ENCODE data around the gene FLOT1. TPM values are rescaled to one million over a fixed set of nuclear protein-coding genes. Genes with fewer than 3 reads are reported as not detected.

Gene FLOT1
- total RNA-seq, 2 experiments from 2014 or later = 31.6 TPM

GRCh38 chr6:30775104-30775503, 32.6 kb upstream of the FLOT1 start:
- ChIA-PET CTCF (no interaction called here), POLR2A (interaction anchor here (0.7 kb wide), 1 partner anchor 14 kb away, joined by 4 read pairs; no protein-coding TSS in a partner anchor)
- Histone ChIP-seq H3K36me3 (ENCODE audit: insufficient read depth, low read length) (no peaks in the 10 kb centered on the region), H3K27me3 (ENCODE audit: control insufficient read depth in 1 of 2, insufficient read depth in 2 of 2, low read length in 2 of 2) (no peaks in the 10 kb centered on the region), H3K4me1 (ENCODE audit: insufficient read depth, low read length) (peaks cover 18% of the 10 kb centered on the region), H3K4me3 (ENCODE audit: low read length) (no peak overlapping the region), H3K27ac (ENCODE audit: low read depth in 1 of 2, low read length in 2 of 2) (no peak overlapping the region), H3K9me3 (ENCODE audit: control insufficient read depth in 1 of 2, insufficient read depth in 1 of 2, low read length in 2 of 2) (no peaks in the 10 kb centered on the region)
- H3K27me3 Mint-ChIP-seq = no peaks in the 10 kb centered on the region
- peaks cover 63% of the 10 kb centered on the region for H3K4me1 Mint-ChIP-seq (ENCODE audit: low read depth)
- no peak overlapping the region for H3K4me3 Mint-ChIP-seq
- H3K9me3 Mint-ChIP-seq = no peaks in the 10 kb centered on the region
- ATAC-seq (ENCODE audit: poor library complexity) = no peak
- no peak for TF ChIP-seq CTCF (IDR thresholded peaks at IDR 0.05)
- no peak for DNase-seq
- no peak overlapping the region for H3K27ac Mint-ChIP-seq
- intact Hi-C loops (cut with DNase I, micrococcal nuclease) = no loop called here
- no peaks in the 10 kb centered on the region for H3K36me3 Mint-ChIP-seq (ENCODE audit: low read depth)

GRCh38 chr6:30774701-30775100, 32.2 kb upstream of the FLOT1 start:
- ATAC-seq (ENCODE audit: poor library complexity) = no peak
- Mint-ChIP-seq H3K4me3 (no peak overlapping the region), H3K9me3 (no peaks in the 10 kb centered on the region), H3K4me1 (ENCODE audit: low read depth) (peaks cover 63% of the 10 kb centered on the region), H3K27ac (no peak overlapping the region), H3K36me3 (ENCODE audit: low read depth) (no peaks in the 10 kb centered on the region), H3K27me3 (no peaks in the 10 kb centered on the region)
- no peak overlapping the region for H3K4me3 ChIP-seq (ENCODE audit: low read length)
- no peaks in the 10 kb centered on the region for H3K27me3 ChIP-seq (ENCODE audit: control insufficient read depth in 1 of 2, insufficient read depth in 2 of 2, low read length in 2 of 2)
- H3K9me3 ChIP-seq (ENCODE audit: control insufficient read depth in 1 of 2, insufficient read depth in 1 of 2, low read length in 2 of 2) = no peaks in the 10 kb centered on the region
- POLR2A ChIA-PET = no interaction called here
- H3K36me3 ChIP-seq (ENCODE audit: insufficient read depth, low read length) = no peaks in the 10 kb centered on the region
- intact Hi-C loops (cut with DNase I, micrococcal nuclease) = no loop called here
- H3K27ac ChIP-seq (ENCODE audit: low read depth in 1 of 2, low read length in 2 of 2) = no peak overlapping the region
- no peak for DNase-seq
- TF ChIP-seq CTCF (IDR thresholded peaks at IDR 0.05) = no peak
- CTCF ChIA-PET = no interaction called here
- peaks cover 20% of the 10 kb centered on the region for H3K4me1 ChIP-seq (ENCODE audit: insufficient read depth, low read length)

GRCh38 chr6:30770592-30770991, 28.1 kb upstream of the FLOT1 start:
- no peak overlapping the region for H3K27ac ChIP-seq (ENCODE audit: low read depth in 1 of 2, low read length in 2 of 2)
- Mint-ChIP-seq H3K9me3 (no peaks in the 10 kb centered on the region), H3K4me1 (ENCODE audit: low read depth) (peaks cover 67% of the 10 kb centered on the region), H3K27me3 (no peaks in the 10 kb centered on the region), H3K27ac (no peak overlapping the region), H3K36me3 (ENCODE audit: low read depth) (no peaks in the 10 kb centered on the region), H3K4me3 (no peak overlapping the region)
- ChIA-PET CTCF (interaction anchor here (1.5 kb wide), 1 partner anchor 92 kb away, joined by 6 read pairs; no protein-coding TSS in a partner anchor), POLR2A (interaction anchor here (1.2 to 2.5 kb wide), 7 partner anchors 11 to 58 kb away, joined by 3 to 24 read pairs (median 5); no protein-coding TSS in a partner anchor)
- intact Hi-C loops (cut with DNase I, micrococcal nuclease) = no loop called here
- H3K4me1 ChIP-seq (ENCODE audit: insufficient read depth, low read length) = peaks cover 39% of the 10 kb centered on the region
- H3K36me3 ChIP-seq (ENCODE audit: insufficient read depth, low read length) = no peaks in the 10 kb centered on the region
- no peak for ATAC-seq (ENCODE audit: poor library complexity)
- TF ChIP-seq CTCF (IDR thresholded peaks at IDR 0.05) = no peak
- no peak for DNase-seq
- H3K4me3 ChIP-seq (ENCODE audit: low read length) = no peak overlapping the region
- no peaks in the 10 kb centered on the region for H3K9me3 ChIP-seq (ENCODE audit: control insufficient read depth in 1 of 2, insufficient read depth in 1 of 2, low read length in 2 of 2)
- H3K27me3 ChIP-seq (ENCODE audit: control insufficient read depth in 1 of 2, insufficient read depth in 2 of 2, low read length in 2 of 2) = no peaks in the 10 kb centered on the region

All from CD4-positive, alpha-beta T cell (primary cell).